ENCODE data around the gene MCF2L. TPM values are rescaled to one million over a fixed set of nuclear protein-coding genes. Genes with fewer than 3 reads are reported as not detected.

Gene MCF2L
- polyA plus RNA-seq, 1 donor from 2014 or later = 88.0 TPM

- H2AFZ ChIP-seq (ENCODE audit: low read depth, low read length) = no peak overlapping the region
- TF ChIP-seq CTCF (IDR thresholded peaks at IDR 0.05; ENCODE audit: poor library complexity, severe bottlenecking) (no peak), TAF1 (IDR thresholded peaks at IDR 0.05; ENCODE audit: low read depth) (no peak), EP300 (conservative IDR thresholded peaks at IDR 0.05; ENCODE audit: poor library complexity, severe bottlenecking) (no peak), POLR2AphosphoS5 (IDR thresholded peaks at IDR 0.05) (no peak), SMC3 (conservative IDR thresholded peaks at IDR 0.05; ENCODE audit: poor library complexity) (no peak), MXI1 (conservative IDR thresholded peaks at IDR 0.05; ENCODE audit: poor library complexity, severe bottlenecking) (no peak), REST (IDR thresholded peaks at IDR 0.05; ENCODE audit: borderline replicate concordance) (no peak), RAD21 (conservative IDR thresholded peaks at IDR 0.05) (no peak), EZH2 (IDR thresholded peaks at IDR 0.05; ENCODE audit: borderline replicate concordance, insufficient read depth, low read length, poor library complexity, severe bottlenecking) (no peak)
- H4K20me1 ChIP-seq (ENCODE audit: insufficient read depth) = no peaks in the 10 kb centered on the region
- H3K9me2 ChIP-seq (ENCODE audit: insufficient read depth, low read length) = no peaks in the 10 kb centered on the region
- H3K9ac ChIP-seq (ENCODE audit: low read length) = no peak overlapping the region
- no peaks in the 10 kb centered on the region for H3K79me2 ChIP-seq (replicated peaks; ENCODE audit: insufficient read depth, low read length)
- no peak overlapping the region for H3K4me2 ChIP-seq (ENCODE audit: low read length)
- no peak overlapping the region for H3K27ac ChIP-seq (ENCODE audit: low read length)
- H3F3A ChIP-seq (ENCODE audit: insufficient read depth, low read length, poor library complexity, severe bottlenecking) = no peaks in the 10 kb centered on the region
- H3K36me3 ChIP-seq (ENCODE audit: insufficient read depth, low read length) = no peaks in the 10 kb centered on the region
- H3K4me3 ChIP-seq (ENCODE audit: low read length) = no peak overlapping the region
- no peaks in the 10 kb centered on the region for H3K9me3 ChIP-seq (ENCODE audit: low read length)
- H3K27me3 ChIP-seq (ENCODE audit: insufficient read depth, low read depth, low read length) = no peaks in the 10 kb centered on the region
Measured at GRCh38 chr13:113126265-113127150, 157.5 kb downstream of the MCF2L start.

GRCh38 chr13:113129480-113129879 is 160.5 kb downstream of the MCF2L start:
- no peaks in the 10 kb centered on the region for H3K9me3 ChIP-seq (ENCODE audit: low read length)
- H2AFZ ChIP-seq (ENCODE audit: low read depth, low read length) = no peak overlapping the region
- H3K9ac ChIP-seq (ENCODE audit: low read length) = no peak overlapping the region
- H4K20me1 ChIP-seq (ENCODE audit: insufficient read depth) = no peaks in the 10 kb centered on the region
- H3F3A ChIP-seq (ENCODE audit: insufficient read depth, low read length, poor library complexity, severe bottlenecking) = no peaks in the 10 kb centered on the region
- H3K79me2 ChIP-seq (replicated peaks; ENCODE audit: insufficient read depth, low read length) = no peaks in the 10 kb centered on the region
- TF ChIP-seq RAD21 (conservative IDR thresholded peaks at IDR 0.05) (no peak), EZH2 (IDR thresholded peaks at IDR 0.05; ENCODE audit: borderline replicate concordance, insufficient read depth, low read length, poor library complexity, severe bottlenecking) (no peak), POLR2AphosphoS5 (IDR thresholded peaks at IDR 0.05) (no peak), REST (IDR thresholded peaks at IDR 0.05; ENCODE audit: borderline replicate concordance) (no peak), TAF1 (IDR thresholded peaks at IDR 0.05; ENCODE audit: low read depth) (no peak), SMC3 (conservative IDR thresholded peaks at IDR 0.05; ENCODE audit: poor library complexity) (no peak), CTCF (IDR thresholded peaks at IDR 0.05; ENCODE audit: poor library complexity, severe bottlenecking) (no peak), MXI1 (conservative IDR thresholded peaks at IDR 0.05; ENCODE audit: poor library complexity, severe bottlenecking) (no peak), EP300 (conservative IDR thresholded peaks at IDR 0.05; ENCODE audit: poor library complexity, severe bottlenecking) (no peak)
- H3K4me3 ChIP-seq (ENCODE audit: low read length) = no peak overlapping the region
- no peaks in the 10 kb centered on the region for H3K27me3 ChIP-seq (ENCODE audit: insufficient read depth, low read depth, low read length)
- no peaks in the 10 kb centered on the region for H3K36me3 ChIP-seq (ENCODE audit: insufficient read depth, low read length)
- no peak overlapping the region for H3K4me2 ChIP-seq (ENCODE audit: low read length)
- H3K9me2 ChIP-seq (ENCODE audit: insufficient read depth, low read length) = no peaks in the 10 kb centered on the region
- H3K27ac ChIP-seq (ENCODE audit: low read length) = no peak overlapping the region

Measured in neural cell (in vitro differentiated cells).